ENCODE measurements around the gene INHA. TPM values are rescaled to one million over a fixed set of nuclear protein-coding genes. Genes with fewer than 3 reads are reported as not detected.
A peak's percentile ranks its signal among the peaks of the same experiment; 100 is the strongest.

Gene INHA, protein sequence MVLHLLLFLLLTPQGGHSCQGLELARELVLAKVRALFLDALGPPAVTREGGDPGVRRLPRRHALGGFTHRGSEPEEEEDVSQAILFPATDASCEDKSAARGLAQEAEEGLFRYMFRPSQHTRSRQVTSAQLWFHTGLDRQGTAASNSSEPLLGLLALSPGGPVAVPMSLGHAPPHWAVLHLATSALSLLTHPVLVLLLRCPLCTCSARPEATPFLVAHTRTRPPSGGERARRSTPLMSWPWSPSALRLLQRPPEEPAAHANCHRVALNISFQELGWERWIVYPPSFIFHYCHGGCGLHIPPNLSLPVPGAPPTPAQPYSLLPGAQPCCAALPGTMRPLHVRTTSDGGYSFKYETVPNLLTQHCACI
- 100 to 1,000 TPM in 3 of 9 donors, 10 to 100 TPM in 6; 24.6 to 704 (median 41.5) TPM for total RNA-seq
- 100 to 1,000 TPM in 1 of 3 donors, 10 to 100 TPM in 2; 18.9 to 120 (median 44.6) TPM for polyA plus RNA-seq
- long read RNA-seq, donor 1, transcript INHA-201 (2 exons, 1,468 nt), result major isoform, 602 of 628 reads
- long read RNA-seq, donor 1, partial matches to known transcripts, result 0 of 628 reads
- long read RNA-seq, donor 1, other reads (novel, unspliced or antisense), result 26 of 628 reads
- long read RNA-seq, donor 2, transcript INHA-201 (2 exons, 1,468 nt), result major isoform, 353 of 353 reads
- long read RNA-seq, donor 2, partial matches to known transcripts, result 0 of 353 reads
- long read RNA-seq, donor 2, other reads (novel, unspliced or antisense), result 0 of 353 reads
- long read RNA-seq, donor 3, transcript INHA-201 (2 exons, 1,468 nt), result major isoform, 251 of 383 reads
- long read RNA-seq, donor 3, partial matches to known transcripts, result 71 of 383 reads
- long read RNA-seq, donor 3, other reads (novel, unspliced or antisense), result 61 of 383 reads
- long read RNA-seq, donor 4, transcript INHA-201 (2 exons, 1,468 nt), result major isoform, 109 of 120 reads
- long read RNA-seq, donor 4, partial matches to known transcripts, result 10 of 120 reads
- long read RNA-seq, donor 4, other reads (novel, unspliced or antisense), result 1 of 120 reads
- long read RNA-seq, donor 5, transcript INHA-201 (2 exons, 1,468 nt), result major isoform, 119 of 131 reads
- long read RNA-seq, donor 5, partial matches to known transcripts, result 0 of 131 reads
- long read RNA-seq, donor 5, other reads (novel, unspliced or antisense), result 12 of 131 reads
- long read RNA-seq, donor 6, transcript INHA-201 (2 exons, 1,468 nt), result major isoform, 7 of 9 reads
- long read RNA-seq, donor 6, partial matches to known transcripts, result 0 of 9 reads
- long read RNA-seq, donor 6, other reads (novel, unspliced or antisense), result 2 of 9 reads
- long read RNA-seq, donor 7, transcript INHA-201 (2 exons, 1,468 nt), result major isoform, 232 of 232 reads
- long read RNA-seq, donor 7, partial matches to known transcripts, result 0 of 232 reads
- long read RNA-seq, donor 7, other reads (novel, unspliced or antisense), result 0 of 232 reads
- long read RNA-seq, donor 8, transcript INHA-201 (2 exons, 1,468 nt), result major isoform, 526 of 540 reads
- long read RNA-seq, donor 8, partial matches to known transcripts, result 0 of 540 reads
- long read RNA-seq, donor 8, other reads (novel, unspliced or antisense), result 14 of 540 reads
- long read RNA-seq, donor 9, transcript INHA-201 (2 exons, 1,468 nt), result major isoform, 203 of 309 reads
- long read RNA-seq, donor 9, partial matches to known transcripts, result 106 of 309 reads
- long read RNA-seq, donor 9, other reads (novel, unspliced or antisense), result 0 of 309 reads
- long read RNA-seq, donor 10, transcript INHA-201 (2 exons, 1,468 nt), result major isoform, 230 of 318 reads
- long read RNA-seq, donor 10, partial matches to known transcripts, result 88 of 318 reads
- long read RNA-seq, donor 10, other reads (novel, unspliced or antisense), result 0 of 318 reads

- WGBS, 4 donors, result 54 to 77% (median 66%) methylated on average over 11 to 13 of the region's 13 CpGs
- Histone ChIP-seq H3K36me3 (replicated peaks in 1 of 2) (peaks cover 0 to 7% of the 10 kb centered on the region in 2 donors), H3K9me3 (replicated peaks in 1 of 3) (no peaks in the 10 kb centered on the region), H3K4me1 (replicated peaks in 1 of 2) (peaks cover 10 to 16% of the 10 kb centered on the region in 2 donors), H3K27me3 (no peaks in the 10 kb centered on the region), H3K4me3 (peak within 1 kb of the TSS in 2 of 4 donors; percentile 54 to 90), H3K27ac (peak within 1 kb of the TSS; percentile 69 to 96 (median 92))
- intact Hi-C loops (cut with DNase I), result no loop called here
- peak in 1 of 7 donors; percentile 50 for DNase-seq
- TF ChIP-seq, protein P1, sequence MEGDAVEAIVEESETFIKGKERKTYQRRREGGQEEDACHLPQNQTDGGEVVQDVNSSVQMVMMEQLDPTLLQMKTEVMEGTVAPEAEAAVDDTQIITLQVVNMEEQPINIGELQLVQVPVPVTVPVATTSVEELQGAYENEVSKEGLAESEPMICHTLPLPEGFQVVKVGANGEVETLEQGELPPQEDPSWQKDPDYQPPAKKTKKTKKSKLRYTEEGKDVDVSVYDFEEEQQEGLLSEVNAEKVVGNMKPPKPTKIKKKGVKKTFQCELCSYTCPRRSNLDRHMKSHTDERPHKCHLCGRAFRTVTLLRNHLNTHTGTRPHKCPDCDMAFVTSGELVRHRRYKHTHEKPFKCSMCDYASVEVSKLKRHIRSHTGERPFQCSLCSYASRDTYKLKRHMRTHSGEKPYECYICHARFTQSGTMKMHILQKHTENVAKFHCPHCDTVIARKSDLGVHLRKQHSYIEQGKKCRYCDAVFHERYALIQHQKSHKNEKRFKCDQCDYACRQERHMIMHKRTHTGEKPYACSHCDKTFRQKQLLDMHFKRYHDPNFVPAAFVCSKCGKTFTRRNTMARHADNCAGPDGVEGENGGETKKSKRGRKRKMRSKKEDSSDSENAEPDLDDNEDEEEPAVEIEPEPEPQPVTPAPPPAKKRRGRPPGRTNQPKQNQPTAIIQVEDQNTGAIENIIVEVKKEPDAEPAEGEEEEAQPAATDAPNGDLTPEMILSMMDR (IDR thresholded peaks at IDR 0.05), result no peak
- no peak for TF ChIP-seq POLR2A (IDR thresholded peaks at IDR 0.05)
Observed at GRCh38 chr2:219572237-219573001, at the start of gene INHA. INHA (plus strand) TSS chr2:219572310; CDS start chr2:219572375, 65 bp downstream.

DNA sequence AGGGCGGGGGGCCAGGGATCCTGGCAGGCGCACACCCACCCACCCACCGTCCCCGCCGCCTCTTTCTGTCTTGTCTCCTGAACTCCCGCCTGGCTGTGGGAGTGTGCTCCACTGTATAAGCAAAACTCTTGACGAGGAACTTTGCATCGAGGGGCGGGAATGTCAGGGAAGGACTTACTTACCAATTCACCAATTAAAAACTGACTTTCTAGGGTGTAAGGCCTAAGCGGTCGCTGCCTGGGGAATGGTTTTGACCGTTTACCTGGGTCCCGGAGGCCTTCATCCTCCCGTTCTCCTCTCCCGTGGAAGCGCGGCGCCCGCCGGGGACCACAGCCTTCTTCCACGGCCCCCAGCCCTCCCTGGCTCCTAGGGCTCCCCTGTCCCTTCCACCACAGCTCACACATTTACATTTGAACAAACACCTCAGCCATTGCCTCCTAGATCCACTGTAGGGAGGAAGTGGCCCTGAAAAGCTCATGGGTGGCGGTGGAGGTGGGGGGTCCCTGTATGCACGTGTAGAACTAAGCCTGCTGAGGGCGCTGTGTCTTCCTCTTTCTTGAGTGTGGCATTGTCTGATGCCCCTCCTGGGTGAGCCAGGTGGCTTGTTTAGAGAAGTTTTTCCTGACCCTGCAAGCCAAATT lies 49.0 kb upstream of the INHA start:
- H3K27me3 ChIP-seq, result peaks cover 62% of the 10 kb centered on the region
- TF ChIP-seq, protein P1 (IDR thresholded peaks at IDR 0.05), result no peak
- TF ChIP-seq POLR2A (IDR thresholded peaks at IDR 0.05), result no peak

DNA sequence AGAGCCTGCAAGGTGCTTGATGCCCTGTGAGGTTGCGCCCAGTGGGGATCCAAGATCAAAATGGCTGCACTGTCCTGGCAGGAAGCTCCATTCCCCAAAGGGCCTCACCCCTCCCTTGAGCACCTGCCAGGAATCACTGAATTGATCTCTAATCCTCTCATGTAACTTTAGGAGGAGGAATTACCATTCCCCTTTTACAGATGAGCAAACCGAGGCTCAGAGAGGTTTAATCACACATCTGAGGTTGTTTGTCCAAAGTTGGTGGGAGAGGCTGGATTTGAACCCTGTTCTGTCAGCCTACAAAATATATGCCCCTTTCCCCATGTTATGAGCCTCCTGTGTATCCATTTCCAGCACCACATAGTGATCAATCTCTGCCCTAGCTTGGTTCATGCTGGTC lies 47.3 kb upstream of the INHA start:
- Histone ChIP-seq H3K27me3 (peaks cover 67% of the 10 kb centered on the region), H3K36me3 (replicated peaks in 1 of 2) (no peaks in the 10 kb centered on the region), H3K4me1 (replicated peaks in 1 of 2) (peaks cover 0 to 26% of the 10 kb centered on the region in 2 donors), H3K9me3 (replicated peaks in 1 of 3) (no peaks in the 10 kb centered on the region), H3K4me3 (no peak overlapping the region), H3K27ac (no peak overlapping the region)
- intact Hi-C loops (cut with DNase I), result loop anchor here (5.0 kb wide), 3 partner anchors 33 to 123 kb away; no protein-coding TSS in a partner anchor
- WGBS, 4 donors, result 79 to 90% (median 89%) methylated on average over 2 of the region's 2 CpGs
- no peak for DNase-seq
- TF ChIP-seq POLR2A (IDR thresholded peaks at IDR 0.05), result no peak
- TF ChIP-seq, protein P1 (IDR thresholded peaks at IDR 0.05), result no peak

More for the DNA sequence above, 49.0 kb upstream of the INHA start:
- no peaks in the 10 kb centered on the region for H3K36me3 ChIP-seq (replicated peaks in 1 of 2)
- no peak for DNase-seq
- intact Hi-C loops (cut with DNase I), result no loop called here
- H3K27ac ChIP-seq, result peak overlapping the region in 1 of 5 donors; percentile 57
- H3K4me1 ChIP-seq (replicated peaks in 1 of 2), result peaks cover 0 to 26% of the 10 kb centered on the region in 2 donors
- no peaks in the 10 kb centered on the region for H3K9me3 ChIP-seq (replicated peaks in 1 of 3)
- peak overlapping the region in 1 of 4 donors; percentile 25 for H3K4me3 ChIP-seq
- 25 to 40% (median 34%) methylated on average over 15 to 24 of the region's 24 CpGs for WGBS, 4 donors

Data from adrenal gland (tissue), 19 donors.